Naive thymus-derived CD4-positive, alpha-beta T cell (primary cell): ENCODE results near the gene WDR64. TPM values are rescaled to one million over a fixed set of nuclear protein-coding genes. Genes with fewer than 3 reads are reported as not detected.

Source experiments
- ATAC-seq: fragments of 150-1000 bp; cut with Tn5 transposase; 2 replicates; pipeline ENCODE4 v1.10.0; 2021; ENCODE audit warnings: mild to moderate bottlenecking, moderate library complexity
- CTCF ChIA-PET: fragments of 350-600 bp; sonication (Branson Sonifier 250); formaldehyde crosslinking; loops from one replicate; lab custom pipeline; 2021; ENCODE audit warnings: antibody characterized with exemption; lab: Charles Lee
- POLR2A ChIA-PET: fragments of 350-600 bp; sonication (Branson Sonifier 250); formaldehyde crosslinking; loops from one replicate; lab custom pipeline; 2021; ENCODE audit warnings: antibody characterized with exemption, inconsistent platforms; lab: Charles Lee
- DNase-seq, 9 donors: peaks; one replicate each; pipeline versions ENCODE4 v3.0.0 to v3.0.0-alpha.2; 2020 to 2022; ENCODE audit warnings: mixed read lengths in 1 of 9
- H3K27ac ChIP-seq: one replicate; pipeline ENCODE4 v1.7.0; 2013; ENCODE audit warnings: mild to moderate bottlenecking, low read depth, low read length, moderate library complexity
- H3K27me3 ChIP-seq, 2 donors: one replicate each; pipeline ENCODE4 v1.7.0; 2013; ENCODE audit warnings: low read length in 2 of 2, mild to moderate bottlenecking in 2 of 2, moderate library complexity in 2 of 2; ENCODE audit not compliant: control insufficient read depth in 2 of 2, insufficient read depth in 2 of 2
- H3K36me3 ChIP-seq, 3 experiments: 1 replicate in 2 of 3; 2 replicates in 1 of 3; pipeline ENCODE4 v1.7.0; 2013; ENCODE audit warnings: low read length in 3 of 3, mild to moderate bottlenecking in 3 of 3, moderate library complexity in 1 of 3; ENCODE audit not compliant: insufficient read depth in 3 of 3, control insufficient read depth in 2 of 3
- H3K4me1 ChIP-seq, 2 donors: one replicate each; pipeline ENCODE4 v1.7.0; 2013; ENCODE audit warnings: low read length in 2 of 2, mild to moderate bottlenecking in 2 of 2, moderate library complexity in 1 of 2; ENCODE audit not compliant: control insufficient read depth in 2 of 2, insufficient read depth in 2 of 2
- H3K4me3 ChIP-seq: 2 replicates; pipeline ENCODE4 v1.7.0; 2013; ENCODE audit warnings: mild to moderate bottlenecking, low read length
- H3K9me3 ChIP-seq, 3 experiments: 1 replicate in 2 of 3; 2 replicates in 1 of 3; pipeline ENCODE4 v1.7.0; 2013; ENCODE audit warnings: low read length in 3 of 3; ENCODE audit not compliant: control insufficient read depth in 2 of 3
- H3K27ac Mint-ChIP-seq, 9 donors: one replicate each; pipeline ENCODE4 v1.8.0; 2020 to 2022; ENCODE audit warnings: mixed read lengths in 9 of 9, mild to moderate bottlenecking in 8 of 9, moderate library complexity in 5 of 9, inconsistent platforms in 2 of 9
- H3K27me3 Mint-ChIP-seq, 5 donors: one replicate each; pipeline ENCODE4 v1.8.0; 2021 to 2022; ENCODE audit warnings: mixed read lengths in 5 of 5, mild to moderate bottlenecking in 1 of 5
- H3K36me3 Mint-ChIP-seq, 5 donors: one replicate each; pipeline ENCODE4 v1.8.0; 2020 to 2022; ENCODE audit warnings: mixed read lengths in 5 of 5, mild to moderate bottlenecking in 3 of 5, inconsistent platforms in 1 of 5
- H3K4me1 Mint-ChIP-seq, 7 donors: one replicate each; pipeline ENCODE4 v1.8.0; 2020 to 2022; ENCODE audit warnings: mixed read lengths in 7 of 7, mild to moderate bottlenecking in 3 of 7, inconsistent platforms in 1 of 7
- H3K4me3 Mint-ChIP-seq, 10 donors: one replicate each; pipeline ENCODE4 v1.8.0; 2020 to 2022; ENCODE audit warnings: mild to moderate bottlenecking in 10 of 10, mixed read lengths in 10 of 10, moderate library complexity in 6 of 10, inconsistent platforms in 2 of 10
- H3K9me3 Mint-ChIP-seq, 11 donors: one replicate each; pipeline ENCODE4 v1.8.0; 2020 to 2022; ENCODE audit warnings: mixed read lengths in 11 of 11, mild to moderate bottlenecking in 4 of 11, inconsistent platforms in 1 of 11, moderate library complexity in 1 of 11
- intact Hi-C, 2 donors: fragments of 100-400 bp; cut with micrococcal nuclease; formaldehyde crosslinking; loops; one replicate each; pipeline ENCODE4 v1.15.1; 2023
- polyA plus RNA-seq, 2 donors: library from polyadenylated mRNA; unstranded; fragments of 300-500 nt; fragmentation: Illumina TruSeq; gene quantifications; one replicate each; pipeline ENCODE4 v1.2.3, GENCODE V29; 2021
- total RNA-seq, 6 experiments: library from RNA in 5 of 6; stranded (reverse) in 5 of 6; gene quantifications; 1 replicate in 5 of 6; 2 replicates in 1 of 6; pipeline ENCODE4 v1.2.3 and lab custom pipeline; 2021 to 2026

Gene WDR64
- total and polyA plus RNA-seq, 7 experiments from 2014 or later = 0.22 to 0.66 (median 0.49) TPM

DNA sequence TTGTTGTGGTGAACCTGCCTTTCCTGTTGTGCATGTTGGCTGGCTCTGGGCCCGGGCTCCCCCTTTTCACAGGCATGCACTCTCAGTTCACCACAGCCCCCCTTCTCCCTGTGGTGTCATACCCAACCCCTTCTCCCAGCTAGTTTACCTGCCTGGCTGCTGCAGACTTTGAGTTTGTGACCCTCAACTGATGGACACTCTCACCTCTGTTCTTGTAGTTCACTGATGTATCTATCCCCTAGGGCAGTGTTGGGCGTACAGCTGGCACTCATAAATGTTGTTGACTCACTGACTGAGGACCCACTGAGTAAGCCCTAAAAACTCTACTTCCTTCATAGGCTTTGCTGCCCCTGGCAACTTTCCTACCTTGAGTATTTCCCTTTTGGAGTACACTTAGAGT, 54.9 kb downstream of the WDR64 start:
- ATAC-seq (peak; percentile 66), DNase-seq (peak in 7 of 9 donors; percentile 25 to 59 (median 43))
- H3K27me3 ChIP-seq = no peaks in the 10 kb centered on the region
- H3K4me1 Mint-ChIP-seq = peaks cover 5 to 20% (median 17%) of the 10 kb centered on the region in 7 donors
- H3K36me3 Mint-ChIP-seq = no peaks in the 10 kb centered on the region
- POLR2A ChIA-PET = interaction anchor here (1.1 kb wide), 1 partner anchor 63 kb away, joined by 4 read pairs; no protein-coding TSS in a partner anchor
- H3K27ac ChIP-seq = no peak overlapping the region
- CTCF ChIA-PET = no interaction called here
- H3K9me3 Mint-ChIP-seq = peaks cover 0 to 2% (median 0%) of the 10 kb centered on the region in 11 donors
- intact Hi-C loops = loop anchor here (1.0 to 2.0 kb wide), 2 partner anchors 30 to 66 kb away; partner anchors contain the start of genes CHML (in 2 of the 2) and OPN3 (in 2 of the 2)
- peak overlapping the region in 6 of 9 donors; percentile 8 to 87 (median 61) for H3K27ac Mint-ChIP-seq
- peaks cover 8 to 18% of the 10 kb centered on the region in 2 donors for H3K4me1 ChIP-seq
- H3K4me3 Mint-ChIP-seq = peak overlapping the region; percentile 15 to 78 (median 46)
- peaks cover 0 to 9% (median 0%) of the 10 kb centered on the region in 5 donors for H3K27me3 Mint-ChIP-seq
- no peaks in the 10 kb centered on the region for H3K9me3 ChIP-seq
- no peaks in the 10 kb centered on the region for H3K36me3 ChIP-seq
- H3K4me3 ChIP-seq = no peak overlapping the region

DNA sequence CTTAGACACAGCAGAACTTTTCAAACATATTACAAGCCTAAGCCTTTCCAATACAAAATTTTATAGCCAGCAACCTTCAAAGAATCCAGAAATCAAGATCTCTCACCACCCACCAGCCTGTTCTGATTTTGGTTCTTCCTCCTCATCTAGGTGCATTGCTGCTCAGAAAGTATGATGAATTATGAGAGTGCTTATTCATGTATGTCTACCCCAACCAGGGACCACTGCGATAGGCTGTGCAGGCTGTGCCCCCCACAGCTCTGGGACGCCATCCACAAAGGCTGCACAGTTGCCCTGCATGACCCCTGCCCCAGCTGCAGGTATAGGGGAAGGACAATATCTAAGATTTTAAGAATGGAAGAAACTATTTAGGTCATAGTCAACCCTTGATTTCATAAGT, 55.4 kb downstream of the WDR64 start:
- Mint-ChIP-seq H3K36me3 (no peaks in the 10 kb centered on the region), H3K4me3 (peak overlapping the region in 4 of 10 donors; percentile 12 to 66 (median 50)), H3K9me3 (peaks cover 0 to 2% (median 0%) of the 10 kb centered on the region in 11 donors), H3K4me1 (peaks cover 5 to 20% (median 17%) of the 10 kb centered on the region in 7 donors), H3K27ac (peak overlapping the region in 3 of 9 donors; percentile 8 to 63 (median 58)), H3K27me3 (peaks cover 0 to 9% (median 0%) of the 10 kb centered on the region in 5 donors)
- Histone ChIP-seq H3K27ac (no peak overlapping the region), H3K36me3 (no peaks in the 10 kb centered on the region), H3K4me1 (peaks cover 8 to 18% of the 10 kb centered on the region in 2 donors), H3K27me3 (no peaks in the 10 kb centered on the region), H3K9me3 (no peaks in the 10 kb centered on the region), H3K4me3 (no peak overlapping the region)
- CTCF ChIA-PET = no interaction called here
- intact Hi-C loops = loop anchor here (2.0 kb wide), 1 partner anchor 67 kb away; the partner anchor contains the start of genes CHML (in 2 of the 2) and OPN3 (in 2 of the 2)
- POLR2A ChIA-PET = no interaction called here
- ATAC-seq = no peak
- no peak for DNase-seq

DNA sequence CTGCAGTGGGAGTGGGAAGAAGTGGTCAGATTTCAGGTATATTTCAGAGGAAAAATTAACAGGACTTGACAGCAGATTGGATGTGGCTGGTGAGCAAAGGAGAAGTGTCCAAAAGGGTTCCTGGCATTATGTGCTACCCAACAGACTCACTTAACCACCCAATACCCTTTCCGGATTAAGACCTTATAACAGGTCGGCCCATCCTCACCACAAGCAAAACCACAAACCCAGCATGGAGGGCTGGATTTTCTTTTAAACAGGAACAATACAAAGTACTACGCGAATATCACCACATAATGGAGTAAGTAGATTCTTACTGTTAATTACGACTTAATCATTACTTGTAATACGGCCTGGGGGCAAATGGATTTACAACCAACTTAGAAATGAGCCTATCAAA, 59.2 kb downstream of the WDR64 start:
- no peaks in the 10 kb centered on the region for H3K27me3 ChIP-seq
- peaks cover 6 to 12% of the 10 kb centered on the region in 2 donors for H3K4me1 ChIP-seq
- intact Hi-C loops = no loop called here
- no peaks in the 10 kb centered on the region for H3K36me3 ChIP-seq
- Mint-ChIP-seq H3K4me1 (peaks cover 5 to 15% (median 14%) of the 10 kb centered on the region in 7 donors), H3K4me3 (no peak overlapping the region), H3K27me3 (peaks cover 0 to 9% (median 3%) of the 10 kb centered on the region in 5 donors), H3K27ac (no peak overlapping the region), H3K9me3 (no peaks in the 10 kb centered on the region), H3K36me3 (no peaks in the 10 kb centered on the region)
- no peak overlapping the region for H3K4me3 ChIP-seq
- ChIA-PET CTCF (no interaction called here), POLR2A (no interaction called here)
- no peak overlapping the region for H3K27ac ChIP-seq
- no peaks in the 10 kb centered on the region for H3K9me3 ChIP-seq
- DNase-seq = no peak
- no peak for ATAC-seq

DNA sequence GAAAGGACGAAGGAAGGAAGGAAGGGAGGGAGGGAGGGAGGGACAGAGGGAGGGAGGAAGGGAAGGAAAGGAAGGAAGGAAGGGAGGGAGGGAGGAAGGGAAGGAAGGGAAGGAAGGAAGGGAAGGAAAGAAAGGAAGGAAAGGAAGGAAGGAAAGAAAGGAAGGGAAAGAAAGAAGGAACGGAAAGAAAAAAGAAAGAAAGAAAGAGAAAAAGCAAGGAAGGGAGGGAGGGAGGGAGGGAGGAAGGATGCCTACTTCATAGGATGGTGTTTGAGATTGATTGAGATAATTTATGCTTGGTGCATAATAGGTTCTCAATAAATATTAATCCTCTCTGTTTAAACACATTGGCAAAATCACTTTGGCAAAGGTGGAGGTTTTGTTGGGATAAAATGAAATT, 61.2 kb downstream of the WDR64 start:
- ChIA-PET CTCF (no interaction called here), POLR2A (no interaction called here)
- Mint-ChIP-seq H3K36me3 (no peaks in the 10 kb centered on the region), H3K4me3 (no peak overlapping the region), H3K9me3 (no peaks in the 10 kb centered on the region), H3K27ac (no peak overlapping the region), H3K4me1 (peaks cover 0 to 19% (median 14%) of the 10 kb centered on the region in 7 donors), H3K27me3 (peaks cover 0 to 14% (median 9%) of the 10 kb centered on the region in 5 donors)
- intact Hi-C loops = no loop called here
- DNase-seq = no peak
- Histone ChIP-seq H3K27ac (no peak overlapping the region), H3K4me3 (no peak overlapping the region), H3K36me3 (no peaks in the 10 kb centered on the region), H3K9me3 (no peaks in the 10 kb centered on the region), H3K4me1 (no peaks in the 10 kb centered on the region), H3K27me3 (no peaks in the 10 kb centered on the region)
- no peak for ATAC-seq

- no peaks in the 10 kb centered on the region for H3K27me3 ChIP-seq
- intact Hi-C loops = no loop called here
- DNase-seq (no peak), ATAC-seq (no peak)
- no peaks in the 10 kb centered on the region for H3K36me3 ChIP-seq
- Mint-ChIP-seq H3K36me3 (no peaks in the 10 kb centered on the region), H3K4me1 (peaks cover 0 to 20% (median 14%) of the 10 kb centered on the region in 7 donors), H3K27ac (no peak overlapping the region), H3K9me3 (no peaks in the 10 kb centered on the region), H3K4me3 (no peak overlapping the region), H3K27me3 (peaks cover 0 to 14% (median 9%) of the 10 kb centered on the region in 5 donors)
- H3K4me1 ChIP-seq = no peaks in the 10 kb centered on the region
- no peak overlapping the region for H3K4me3 ChIP-seq
- H3K27ac ChIP-seq = no peak overlapping the region
- ChIA-PET POLR2A (no interaction called here), CTCF (no interaction called here)
- no peaks in the 10 kb centered on the region for H3K9me3 ChIP-seq
These were observed 62.5 kb downstream of the WDR64 start for GRCh38 chr1:241714321-241715218.

DNA sequence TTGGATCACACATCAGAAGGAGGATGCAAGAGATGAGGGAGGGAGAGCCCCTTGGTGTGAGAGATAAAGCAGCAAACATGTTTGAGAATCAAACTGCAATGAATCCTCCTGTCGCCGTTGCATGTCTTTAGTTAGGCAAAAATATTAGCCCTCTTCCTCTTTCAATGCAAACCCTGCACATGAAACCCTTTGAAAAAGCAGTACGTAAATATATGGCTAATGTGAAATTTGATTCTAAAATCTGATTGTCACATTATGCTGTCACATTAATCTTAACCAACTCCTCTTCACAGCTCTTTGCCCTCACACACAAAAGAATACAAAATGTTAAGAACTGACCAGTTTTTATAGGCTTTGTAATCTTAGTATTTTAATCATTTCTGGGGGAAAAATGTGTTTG, 63.4 kb downstream of the WDR64 start:
- Histone ChIP-seq H3K4me1 (no peaks in the 10 kb centered on the region), H3K4me3 (no peak overlapping the region), H3K27ac (no peak overlapping the region), H3K27me3 (no peaks in the 10 kb centered on the region), H3K9me3 (no peaks in the 10 kb centered on the region), H3K36me3 (no peaks in the 10 kb centered on the region)
- intact Hi-C loops = no loop called here
- no peaks in the 10 kb centered on the region for H3K36me3 Mint-ChIP-seq
- POLR2A ChIA-PET = no interaction called here
- H3K27me3 Mint-ChIP-seq = peaks cover 0 to 20% (median 7%) of the 10 kb centered on the region in 5 donors
- peaks cover 0 to 20% (median 14%) of the 10 kb centered on the region in 7 donors for H3K4me1 Mint-ChIP-seq
- no peak for DNase-seq
- H3K4me3 Mint-ChIP-seq = no peak overlapping the region
- H3K9me3 Mint-ChIP-seq = no peaks in the 10 kb centered on the region
- no peak for ATAC-seq
- CTCF ChIA-PET = no interaction called here
- H3K27ac Mint-ChIP-seq = peak overlapping the region in 1 of 9 donors; percentile 50
